ENCODE data around the gene HIVEP3.

- TF ChIP-seq EP300 (IDR thresholded peaks at IDR 0.05; ENCODE audit: borderline replicate concordance) (no peak), TCF12 (IDR thresholded peaks at IDR 0.05; ENCODE audit: low read depth) (no peak), EGR1 (IDR thresholded peaks at IDR 0.05) (no peak), FOXM1 (IDR thresholded peaks at IDR 0.05; ENCODE audit: borderline replicate concordance, low read depth) (no peak), RAD21 (IDR thresholded peaks at IDR 0.05; ENCODE audit: low read depth) (no peak), ZBTB7A (IDR thresholded peaks at IDR 0.05; ENCODE audit: low read depth) (no peak)
Measured at GRCh38 chr1:41802532-41803501, 115.9 kb downstream of the HIVEP3 start.
